ENCODE results near the gene MYO15A. TPM values are rescaled to one million over a fixed set of nuclear protein-coding genes. Genes with fewer than 3 reads are reported as not detected.

MYO15A gene
- total RNA-seq, 1 donor from 2014 or later: 6.1 TPM

DNA sequence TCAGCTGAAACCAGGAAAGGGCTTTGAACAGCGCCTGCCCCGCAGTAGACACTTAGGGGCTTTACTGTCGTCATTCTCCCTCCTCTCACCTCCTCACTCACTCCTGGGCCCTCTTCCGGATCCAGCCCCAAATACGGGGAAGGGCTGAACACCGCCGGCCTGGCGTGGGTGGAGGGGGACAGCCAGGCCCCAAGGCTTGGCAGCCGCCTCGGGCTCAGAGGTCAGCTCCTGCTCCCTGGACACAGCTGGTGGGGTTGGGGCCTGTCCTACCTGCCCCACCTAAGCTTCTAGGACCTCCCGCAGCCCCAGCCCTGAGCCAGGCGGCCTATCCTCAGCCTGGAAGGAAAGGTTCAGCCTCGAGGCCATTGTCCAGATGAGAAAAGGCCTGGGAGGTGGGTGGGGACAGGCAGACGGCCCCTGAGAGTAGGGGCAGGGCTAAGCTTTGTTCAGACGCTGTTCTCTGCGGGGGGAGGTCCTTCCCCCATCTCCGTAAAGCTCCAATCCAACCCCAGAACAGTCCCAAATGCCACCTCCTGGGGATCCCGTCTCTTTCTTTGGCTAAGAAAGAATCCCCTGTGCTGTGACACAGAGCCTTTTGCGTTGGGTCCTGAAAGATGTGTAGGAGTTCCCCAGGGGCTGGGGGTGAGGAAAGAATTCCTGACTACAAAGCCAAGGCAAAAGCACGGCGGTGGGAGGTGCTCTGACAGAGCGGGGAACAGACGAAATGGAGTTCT is 116.0 kb downstream of the MYO15A start:
- intact Hi-C loops (cut with DNase I): loop anchor here (5.0 kb wide), 1 partner anchor 37 kb away; no protein-coding TSS in a partner anchor
- Histone ChIP-seq H3K4me3 (peak overlapping the region; percentile 36 to 45), H3K9me3 (no peaks in the 10 kb centered on the region), H3K27me3 (no peaks in the 10 kb centered on the region), H3K36me3 (no peaks in the 10 kb centered on the region), H3K27ac (peak overlapping the region; percentile 52), H3K4me1 (peaks cover 22% of the 10 kb centered on the region)
- no peak for DNase-seq (ENCODE audit: extremely low spot score in 2 of 2)
- TF ChIP-seq POLR2A (IDR thresholded peaks at IDR 0.05) (no peak), POLR2AphosphoS5 (IDR thresholded peaks at IDR 0.05; ENCODE audit: insufficient read depth in 1 of 2, low read depth in 1 of 2) (no peak)
- TF ChIP-seq, protein P1, sequence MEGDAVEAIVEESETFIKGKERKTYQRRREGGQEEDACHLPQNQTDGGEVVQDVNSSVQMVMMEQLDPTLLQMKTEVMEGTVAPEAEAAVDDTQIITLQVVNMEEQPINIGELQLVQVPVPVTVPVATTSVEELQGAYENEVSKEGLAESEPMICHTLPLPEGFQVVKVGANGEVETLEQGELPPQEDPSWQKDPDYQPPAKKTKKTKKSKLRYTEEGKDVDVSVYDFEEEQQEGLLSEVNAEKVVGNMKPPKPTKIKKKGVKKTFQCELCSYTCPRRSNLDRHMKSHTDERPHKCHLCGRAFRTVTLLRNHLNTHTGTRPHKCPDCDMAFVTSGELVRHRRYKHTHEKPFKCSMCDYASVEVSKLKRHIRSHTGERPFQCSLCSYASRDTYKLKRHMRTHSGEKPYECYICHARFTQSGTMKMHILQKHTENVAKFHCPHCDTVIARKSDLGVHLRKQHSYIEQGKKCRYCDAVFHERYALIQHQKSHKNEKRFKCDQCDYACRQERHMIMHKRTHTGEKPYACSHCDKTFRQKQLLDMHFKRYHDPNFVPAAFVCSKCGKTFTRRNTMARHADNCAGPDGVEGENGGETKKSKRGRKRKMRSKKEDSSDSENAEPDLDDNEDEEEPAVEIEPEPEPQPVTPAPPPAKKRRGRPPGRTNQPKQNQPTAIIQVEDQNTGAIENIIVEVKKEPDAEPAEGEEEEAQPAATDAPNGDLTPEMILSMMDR (IDR thresholded peaks at IDR 0.05): no peak

DNA sequence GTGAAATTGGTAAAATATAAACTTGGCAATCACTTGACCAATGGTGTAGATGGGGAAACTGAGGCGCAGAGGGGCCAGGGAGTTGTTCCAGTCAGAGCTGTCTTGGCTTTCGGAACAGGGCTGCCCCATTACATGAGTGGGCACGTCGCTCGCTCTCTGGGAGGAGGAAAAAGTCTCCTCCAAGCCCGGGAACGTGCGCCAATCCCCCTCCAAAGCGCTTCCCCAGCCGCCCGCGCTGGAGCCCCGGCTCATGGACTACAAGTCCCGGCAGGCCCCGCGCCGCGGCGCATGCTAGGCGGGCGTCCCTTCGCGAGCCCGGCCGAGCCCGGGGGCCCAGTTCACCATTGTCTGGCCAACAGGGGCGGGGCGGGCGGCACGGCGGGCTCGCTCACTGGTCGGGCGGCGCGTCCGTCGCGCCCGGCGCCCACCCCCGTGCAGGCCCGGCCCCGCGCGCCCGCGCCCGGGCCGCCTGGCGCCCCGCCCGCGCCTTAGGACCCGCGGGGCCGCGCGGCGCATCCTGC is 116.6 kb downstream of the MYO15A start, which contains the start of gene LLGL1:
Gene LLGL1, plus strand, starts transcription at position 515 of the 521 bp plus-strand sequence. CDS start 48 bp downstream, outside the sequence.
- intact Hi-C loops (cut with DNase I): no loop called here
- H3K27ac ChIP-seq: peak within 1 kb of the TSS; percentile 64
- peaks cover 22% of the 10 kb centered on the region for H3K4me1 ChIP-seq
- no peaks in the 10 kb centered on the region for H3K36me3 ChIP-seq
- H3K4me3 ChIP-seq: peak within 1 kb of the TSS; percentile 55 to 64
- H3K27me3 ChIP-seq: no peaks in the 10 kb centered on the region
- no peaks in the 10 kb centered on the region for H3K9me3 ChIP-seq
- TF ChIP-seq POLR2A (IDR thresholded peaks at IDR 0.05) (no peak), POLR2AphosphoS5 (IDR thresholded peaks at IDR 0.05; ENCODE audit: insufficient read depth in 1 of 2, low read depth in 1 of 2) (peak in 1 of 2 donors; percentile 41)
- TF ChIP-seq, protein P1 (IDR thresholded peaks at IDR 0.05): no peak
- DNase-seq (ENCODE audit: extremely low spot score in 2 of 2): peak in 1 of 2 donors; percentile 95

DNA sequence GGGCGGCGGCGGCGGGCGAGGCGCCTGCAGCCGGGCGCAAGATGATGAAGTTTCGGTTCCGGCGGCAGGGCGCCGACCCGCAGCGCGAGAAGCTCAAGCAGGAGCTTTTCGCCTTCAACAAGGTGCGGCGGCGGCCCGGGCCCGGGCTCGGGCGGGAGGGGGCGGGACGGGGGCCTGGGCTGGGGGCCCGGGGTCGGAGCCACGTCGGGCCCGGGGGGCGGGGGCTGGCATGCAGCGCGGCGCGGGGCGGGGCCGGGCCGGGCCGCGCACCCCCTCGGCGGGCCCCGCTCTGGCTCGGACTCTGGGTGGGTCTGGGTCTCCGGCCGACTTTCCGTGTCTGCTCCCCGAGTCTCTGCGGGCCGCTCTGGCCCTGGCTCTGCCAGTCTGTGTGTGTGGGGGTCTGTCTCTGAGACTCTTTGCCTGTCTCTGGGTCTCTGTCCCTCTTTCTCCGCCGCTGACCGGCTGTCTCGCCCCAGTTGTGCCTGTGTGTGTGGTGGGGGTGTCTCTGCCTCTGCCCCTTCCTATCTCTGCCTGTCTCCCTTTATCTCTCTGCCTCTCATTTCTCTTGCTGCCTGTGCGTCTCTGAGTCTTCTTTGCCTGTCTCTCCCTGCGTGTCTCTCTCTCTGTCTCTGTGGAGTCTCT is 117.2 kb downstream of the MYO15A start:
- no peak for DNase-seq (ENCODE audit: extremely low spot score in 2 of 2)
- no peaks in the 10 kb centered on the region for H3K9me3 ChIP-seq
- H3K4me3 ChIP-seq: peak overlapping the region; percentile 55 to 64
- H3K27me3 ChIP-seq: no peaks in the 10 kb centered on the region
- H3K36me3 ChIP-seq: no peaks in the 10 kb centered on the region
- intact Hi-C loops (cut with DNase I): no loop called here
- TF ChIP-seq POLR2AphosphoS5 (IDR thresholded peaks at IDR 0.05; ENCODE audit: insufficient read depth in 1 of 2, low read depth in 1 of 2) (no peak), POLR2A (IDR thresholded peaks at IDR 0.05) (no peak)
- TF ChIP-seq, protein P1 (IDR thresholded peaks at IDR 0.05): no peak
- peak overlapping the region; percentile 64 for H3K27ac ChIP-seq
- H3K4me1 ChIP-seq: peaks cover 22% of the 10 kb centered on the region

DNA sequence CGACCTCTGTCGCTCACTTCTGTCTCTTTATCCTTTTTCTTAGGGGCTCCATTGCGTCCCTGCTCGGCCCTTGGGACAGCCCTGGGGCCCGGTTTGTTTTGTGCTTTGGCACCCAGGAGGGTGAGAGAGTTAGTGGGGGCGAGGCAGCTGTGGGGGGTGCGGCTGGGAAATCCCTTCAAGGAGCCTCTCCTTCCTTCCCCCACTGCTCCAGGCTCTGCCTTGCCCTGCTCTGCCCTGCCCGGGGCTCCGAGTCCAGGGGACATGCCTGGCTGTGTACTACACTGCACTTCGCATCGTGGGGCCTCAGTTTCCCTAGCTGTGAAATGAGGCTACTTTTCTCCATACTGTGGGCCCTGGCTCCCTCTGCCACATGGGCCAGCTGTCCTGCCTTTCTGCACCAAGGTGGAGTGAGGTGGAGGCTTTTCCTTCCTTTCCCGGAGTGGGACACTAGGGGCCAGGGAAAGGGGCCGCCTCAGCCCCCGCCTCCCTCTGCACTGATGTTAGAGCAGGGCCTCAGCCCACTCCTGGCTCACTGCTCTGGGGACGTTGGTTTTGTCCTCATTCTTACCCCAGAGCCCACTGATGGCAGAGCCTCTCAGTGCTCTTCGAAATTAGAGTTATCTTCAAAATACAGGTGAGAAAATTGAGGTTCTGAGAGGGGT is 117.9 kb downstream of the MYO15A start:
- intact Hi-C loops (cut with DNase I): no loop called here
- Histone ChIP-seq H3K36me3 (no peaks in the 10 kb centered on the region), H3K9me3 (no peaks in the 10 kb centered on the region), H3K27ac (peak overlapping the region; percentile 64), H3K4me3 (peak overlapping the region; percentile 55 to 64), H3K27me3 (no peaks in the 10 kb centered on the region), H3K4me1 (peaks cover 22% of the 10 kb centered on the region)
- DNase-seq (ENCODE audit: extremely low spot score in 2 of 2): no peak
- no peak for TF ChIP-seq POLR2AphosphoS5 (IDR thresholded peaks at IDR 0.05; ENCODE audit: insufficient read depth in 1 of 2, low read depth in 1 of 2)
- TF ChIP-seq, protein P1 (IDR thresholded peaks at IDR 0.05): no peak
